ENCODE measurements around the gene SPTLC1. TPM values are rescaled to one million over a fixed set of nuclear protein-coding genes. Genes with fewer than 3 reads are reported as not detected.
"Not testable (repeated sequence)": the region's sequence is repeated elsewhere in the genome, so short reads cannot be mapped to it uniquely, and the experiment has no call there.

SPTLC1 gene
- total and polyA plus RNA-seq, 4 experiments from 2014 or later: 45.6 to 57.9 (median 56.8) TPM

GRCh38 chr9:92001948-92002347, 113.3 kb downstream of the SPTLC1 start:
- H3K27ac Mint-ChIP-seq; POLR2A ChIA-PET (ENCODE audit: partially characterized antibody); H3K4me3 ChIP-seq (ENCODE audit: low read length in 2 of 2); H3K27me3 ChIP-seq (ENCODE audit: insufficient read depth, low read length); H3K9me3 Mint-ChIP-seq; intact Hi-C loops (cut with micrococcal nuclease); H3K27me3 Mint-ChIP-seq; DNase-seq; H3K36me3 Mint-ChIP-seq; H3K4me1 ChIP-seq (ENCODE audit: insufficient read depth, low read length); CTCF ChIA-PET (ENCODE audit: partially characterized antibody); H3K4me3 Mint-ChIP-seq; H3K9me3 ChIP-seq (ENCODE audit: control insufficient read depth in 1 of 2, low read length in 2 of 2); H3K36me3 ChIP-seq (ENCODE audit: insufficient read depth, low read length); H3K4me1 Mint-ChIP-seq; H3K27ac ChIP-seq (ENCODE audit: low read depth, low read length): not testable (repeated sequence)

GRCh38 chr9:92001244-92001643, 114.0 kb downstream of the SPTLC1 start:
- Histone ChIP-seq H3K4me3 (ENCODE audit: low read length in 2 of 2) (no peak overlapping the region), H3K36me3 (ENCODE audit: insufficient read depth, low read length) (no peaks in the 10 kb centered on the region), H3K4me1 (ENCODE audit: insufficient read depth, low read length) (no peaks in the 10 kb centered on the region), H3K27me3 (ENCODE audit: insufficient read depth, low read length) (no peaks in the 10 kb centered on the region), H3K27ac (ENCODE audit: low read depth, low read length) (no peak overlapping the region), H3K9me3 (ENCODE audit: control insufficient read depth in 1 of 2, low read length in 2 of 2) (no peaks in the 10 kb centered on the region)
- Mint-ChIP-seq H3K27ac (no peak overlapping the region), H3K9me3 (peaks cover 0 to 3% (median 0%) of the 10 kb centered on the region in 8 donors), H3K36me3 (no peaks in the 10 kb centered on the region), H3K4me3 (no peak overlapping the region), H3K27me3 (peaks cover 8 to 10% of the 10 kb centered on the region in 2 donors), H3K4me1 (no peaks in the 10 kb centered on the region)
- intact Hi-C loops (cut with micrococcal nuclease): no loop called here
- DNase-seq: no peak
- CTCF ChIA-PET (ENCODE audit: partially characterized antibody): no interaction called here
- POLR2A ChIA-PET (ENCODE audit: partially characterized antibody): no interaction called here

- no peaks in the 10 kb centered on the region for H3K4me1 Mint-ChIP-seq
Measured at GRCh38 chr9:91995000-91995655, 120.1 kb downstream of the SPTLC1 start.

GRCh38 chr9:91994422-91994821, 120.8 kb downstream of the SPTLC1 start:
- Histone ChIP-seq H3K36me3 (ENCODE audit: insufficient read depth, low read length) (no peaks in the 10 kb centered on the region), H3K27ac (ENCODE audit: low read depth, low read length) (no peak overlapping the region), H3K27me3 (ENCODE audit: insufficient read depth, low read length) (no peaks in the 10 kb centered on the region), H3K4me3 (ENCODE audit: low read length in 2 of 2) (no peak overlapping the region), H3K4me1 (ENCODE audit: insufficient read depth, low read length) (no peaks in the 10 kb centered on the region), H3K9me3 (ENCODE audit: control insufficient read depth in 1 of 2, low read length in 2 of 2) (no peaks in the 10 kb centered on the region)
- DNase-seq: no peak
- Mint-ChIP-seq H3K4me1 (no peaks in the 10 kb centered on the region), H3K36me3 (no peaks in the 10 kb centered on the region), H3K27me3 (peaks cover 8 to 18% of the 10 kb centered on the region in 2 donors), H3K4me3 (no peak overlapping the region), H3K9me3 (peaks cover 0 to 2% (median 0%) of the 10 kb centered on the region in 8 donors), H3K27ac (no peak overlapping the region)
- ChIA-PET CTCF (ENCODE audit: partially characterized antibody) (no interaction called here), POLR2A (ENCODE audit: partially characterized antibody) (no interaction called here)
- intact Hi-C loops (cut with micrococcal nuclease): no loop called here

More at GRCh38 chr9:91995000-91995655, 120.1 kb downstream of the SPTLC1 start:
- POLR2A ChIA-PET (ENCODE audit: partially characterized antibody): no interaction called here
- Mint-ChIP-seq H3K27me3 (peaks cover 11 to 21% of the 10 kb centered on the region in 2 donors), H3K4me3 (no peak overlapping the region), H3K36me3 (no peaks in the 10 kb centered on the region), H3K9me3 (peaks cover 0 to 2% (median 0%) of the 10 kb centered on the region in 8 donors), H3K27ac (no peak overlapping the region)
- no peak for DNase-seq
- no peaks in the 10 kb centered on the region for H3K9me3 ChIP-seq (ENCODE audit: control insufficient read depth in 1 of 2, low read length in 2 of 2)
- no peak overlapping the region for H3K4me3 ChIP-seq (ENCODE audit: low read length in 2 of 2)
- H3K27ac ChIP-seq (ENCODE audit: low read depth, low read length): no peak overlapping the region
- H3K4me1 ChIP-seq (ENCODE audit: insufficient read depth, low read length): no peaks in the 10 kb centered on the region
- CTCF ChIA-PET (ENCODE audit: partially characterized antibody): no interaction called here
- intact Hi-C loops (cut with micrococcal nuclease): no loop called here
- no peaks in the 10 kb centered on the region for H3K27me3 ChIP-seq (ENCODE audit: insufficient read depth, low read length)
- no peaks in the 10 kb centered on the region for H3K36me3 ChIP-seq (ENCODE audit: insufficient read depth, low read length)

- intact Hi-C loops (cut with micrococcal nuclease): no loop called here
- Mint-ChIP-seq H3K4me3 (no peak overlapping the region), H3K9me3 (peaks cover 0 to 2% (median 0%) of the 10 kb centered on the region in 8 donors), H3K36me3 (no peaks in the 10 kb centered on the region), H3K27ac (no peak overlapping the region), H3K27me3 (peaks cover 5 to 18% of the 10 kb centered on the region in 2 donors), H3K4me1 (no peaks in the 10 kb centered on the region)
- Histone ChIP-seq H3K27ac (ENCODE audit: low read depth, low read length) (no peak overlapping the region), H3K4me1 (ENCODE audit: insufficient read depth, low read length) (no peaks in the 10 kb centered on the region), H3K27me3 (ENCODE audit: insufficient read depth, low read length) (no peaks in the 10 kb centered on the region), H3K36me3 (ENCODE audit: insufficient read depth, low read length) (no peaks in the 10 kb centered on the region), H3K4me3 (ENCODE audit: low read length in 2 of 2) (no peak overlapping the region), H3K9me3 (ENCODE audit: control insufficient read depth in 1 of 2, low read length in 2 of 2) (no peaks in the 10 kb centered on the region)
- DNase-seq: no peak
- ChIA-PET POLR2A (ENCODE audit: partially characterized antibody) (no interaction called here), CTCF (ENCODE audit: partially characterized antibody) (no interaction called here)
Measured at GRCh38 chr9:91992461-91993041, 122.7 kb downstream of the SPTLC1 start.

GRCh38 chr9:91991721-91992341, 123.4 kb downstream of the SPTLC1 start:
- no peak overlapping the region for H3K4me3 Mint-ChIP-seq
- no peak for DNase-seq
- no peaks in the 10 kb centered on the region for H3K27me3 ChIP-seq (ENCODE audit: insufficient read depth, low read length)
- no peaks in the 10 kb centered on the region for H3K4me1 Mint-ChIP-seq
- intact Hi-C loops (cut with micrococcal nuclease): no loop called here
- ChIA-PET CTCF (ENCODE audit: partially characterized antibody) (no interaction called here), POLR2A (ENCODE audit: partially characterized antibody) (no interaction called here)
- H3K36me3 Mint-ChIP-seq: no peaks in the 10 kb centered on the region
- H3K9me3 ChIP-seq (ENCODE audit: control insufficient read depth in 1 of 2, low read length in 2 of 2): no peaks in the 10 kb centered on the region
- no peak overlapping the region for H3K4me3 ChIP-seq (ENCODE audit: low read length in 2 of 2)
- H3K4me1 ChIP-seq (ENCODE audit: insufficient read depth, low read length): no peaks in the 10 kb centered on the region
- H3K27me3 Mint-ChIP-seq: peaks cover 5 to 18% of the 10 kb centered on the region in 2 donors
- H3K36me3 ChIP-seq (ENCODE audit: insufficient read depth, low read length): no peaks in the 10 kb centered on the region
- no peak overlapping the region for H3K27ac Mint-ChIP-seq
- H3K27ac ChIP-seq (ENCODE audit: low read depth, low read length): no peak overlapping the region
- no peaks in the 10 kb centered on the region for H3K9me3 Mint-ChIP-seq

- H3K9me3 ChIP-seq (ENCODE audit: control insufficient read depth in 1 of 2, low read length in 2 of 2): no peaks in the 10 kb centered on the region
- no peaks in the 10 kb centered on the region for H3K27me3 ChIP-seq (ENCODE audit: insufficient read depth, low read length)
- no peak for DNase-seq
- H3K27ac ChIP-seq (ENCODE audit: low read depth, low read length): no peak overlapping the region
- no peaks in the 10 kb centered on the region for H3K4me1 ChIP-seq (ENCODE audit: insufficient read depth, low read length)
- H3K9me3 Mint-ChIP-seq: peaks cover 0 to 11% (median 4%) of the 10 kb centered on the region in 8 donors
- CTCF ChIA-PET (ENCODE audit: partially characterized antibody): no interaction called here
- no peaks in the 10 kb centered on the region for H3K36me3 Mint-ChIP-seq
- H3K4me1 Mint-ChIP-seq: no peaks in the 10 kb centered on the region
- H3K4me3 ChIP-seq (ENCODE audit: low read length in 2 of 2): no peak overlapping the region
- H3K4me3 Mint-ChIP-seq: no peak overlapping the region
- H3K27ac Mint-ChIP-seq: no peak overlapping the region
- POLR2A ChIA-PET (ENCODE audit: partially characterized antibody): no interaction called here
- intact Hi-C loops (cut with micrococcal nuclease): no loop called here
- no peaks in the 10 kb centered on the region for H3K36me3 ChIP-seq (ENCODE audit: insufficient read depth, low read length)
- peaks cover 8 to 9% of the 10 kb centered on the region in 2 donors for H3K27me3 Mint-ChIP-seq
Measured at GRCh38 chr9:91986248-91986647, 129.0 kb downstream of the SPTLC1 start.

All from CD4-positive, alpha-beta memory T cell (primary cell).